ENCODE results near the gene PACRG. TPM values are rescaled to one million over a fixed set of nuclear protein-coding genes. Genes with fewer than 3 reads are reported as not detected.

Gene PACRG
- total RNA-seq, 2 donors from 2014 or later = 1.7 TPM; not detected in 1

- H3K36me3 ChIP-seq = no peaks in the 10 kb centered on the region
- no peak overlapping the region for H3K27ac ChIP-seq
- no peaks in the 10 kb centered on the region for H3K27me3 ChIP-seq
- no peak for TF ChIP-seq CTCF (IDR thresholded peaks at IDR 0.05)
- H3K4me1 ChIP-seq = no peaks in the 10 kb centered on the region
- intact Hi-C loops (cut with DNase I) = no loop called here
- no peak overlapping the region for H3K4me3 ChIP-seq
- H3K9ac ChIP-seq (ENCODE audit: low read depth in 2 of 2, low read length in 2 of 2) = no peak overlapping the region
- H3K9me3 ChIP-seq = no peaks in the 10 kb centered on the region
- no peak for DNase-seq
Observed at GRCh38 chr6:162864911-162865310, 137.1 kb downstream of the PACRG start.

- H3K4me3 ChIP-seq = no peak overlapping the region
- no peak for TF ChIP-seq CTCF (IDR thresholded peaks at IDR 0.05)
- H3K9ac ChIP-seq (ENCODE audit: low read depth in 2 of 2, low read length in 2 of 2) = no peak overlapping the region
- no peaks in the 10 kb centered on the region for H3K9me3 ChIP-seq
- intact Hi-C loops (cut with DNase I) = no loop called here
- DNase-seq = no peak
- H3K36me3 ChIP-seq = no peaks in the 10 kb centered on the region
- no peak overlapping the region for H3K27ac ChIP-seq
- H3K27me3 ChIP-seq = no peaks in the 10 kb centered on the region
- no peaks in the 10 kb centered on the region for H3K4me1 ChIP-seq
Observed at GRCh38 chr6:162866656-162867055, 138.9 kb downstream of the PACRG start.

GRCh38 chr6:162868397-162868796 is 140.6 kb downstream of the PACRG start:
- H3K4me1 ChIP-seq = no peaks in the 10 kb centered on the region
- no peak overlapping the region for H3K27ac ChIP-seq
- no peak overlapping the region for H3K9ac ChIP-seq (ENCODE audit: low read depth in 2 of 2, low read length in 2 of 2)
- H3K27me3 ChIP-seq = no peaks in the 10 kb centered on the region
- no peak for TF ChIP-seq CTCF (IDR thresholded peaks at IDR 0.05)
- intact Hi-C loops (cut with DNase I) = no loop called here
- no peaks in the 10 kb centered on the region for H3K36me3 ChIP-seq
- DNase-seq = no peak
- H3K4me3 ChIP-seq = no peak overlapping the region
- H3K9me3 ChIP-seq = no peaks in the 10 kb centered on the region

- Histone ChIP-seq H3K27ac (no peak overlapping the region), H3K4me1 (no peaks in the 10 kb centered on the region)
Observed at GRCh38 chr6:162871966-162872365, 144.2 kb downstream of the PACRG start.

GRCh38 chr6:162873537-162873936 is 145.8 kb downstream of the PACRG start:
- intact Hi-C loops (cut with DNase I) = no loop called here
- H3K27ac ChIP-seq = no peak overlapping the region
- H3K4me1 ChIP-seq = no peaks in the 10 kb centered on the region
- no peak overlapping the region for H3K9ac ChIP-seq (ENCODE audit: low read depth in 2 of 2, low read length in 2 of 2)
- no peak for DNase-seq
- H3K9me3 ChIP-seq = no peaks in the 10 kb centered on the region
- H3K27me3 ChIP-seq = no peaks in the 10 kb centered on the region
- no peaks in the 10 kb centered on the region for H3K36me3 ChIP-seq
- TF ChIP-seq CTCF (IDR thresholded peaks at IDR 0.05) = no peak
- no peak overlapping the region for H3K4me3 ChIP-seq

More at GRCh38 chr6:162871966-162872365, 144.2 kb downstream of the PACRG start:
- Histone ChIP-seq H3K36me3 (no peaks in the 10 kb centered on the region), H3K9me3 (no peaks in the 10 kb centered on the region), H3K4me3 (no peak overlapping the region), H3K9ac (ENCODE audit: low read depth in 2 of 2, low read length in 2 of 2) (no peak overlapping the region), H3K27me3 (no peaks in the 10 kb centered on the region)
- DNase-seq = no peak
- TF ChIP-seq CTCF (IDR thresholded peaks at IDR 0.05) = no peak
- intact Hi-C loops (cut with DNase I) = no loop called here

- no peaks in the 10 kb centered on the region for H3K4me1 ChIP-seq
- no peak overlapping the region for H3K9ac ChIP-seq (ENCODE audit: low read depth in 2 of 2, low read length in 2 of 2)
- no peak for DNase-seq
- H3K27me3 ChIP-seq = no peaks in the 10 kb centered on the region
- intact Hi-C loops (cut with DNase I) = no loop called here
- no peak overlapping the region for H3K27ac ChIP-seq
- H3K9me3 ChIP-seq = no peaks in the 10 kb centered on the region
- H3K36me3 ChIP-seq = no peaks in the 10 kb centered on the region
- H3K4me3 ChIP-seq = no peak overlapping the region
- no peak for TF ChIP-seq CTCF (IDR thresholded peaks at IDR 0.05)
Observed at GRCh38 chr6:162875070-162875469, 147.3 kb downstream of the PACRG start.
